Right lobe of liver (tissue), 6 donors: Measurements from ENCODE around the gene SIN3A. TPM values are rescaled to one million over a fixed set of nuclear protein-coding genes. Genes with fewer than 3 reads are reported as not detected.

Experiments used
- ATAC-seq, 4 donors: fragments of 200-7000 bp; cut with Tn5 transposase; one replicate each; pipeline ENCODE4 v1.9.1; 2020; ENCODE audit warnings: mild to moderate bottlenecking in 4 of 4, moderate library complexity in 4 of 4
- DNase-seq, 3 donors: peaks; one replicate each; pipeline ENCODE4 v3.0.0-alpha.2; 2020
- H3K27ac ChIP-seq, 3 donors: fragments of 200-600 bp; one replicate each; pipeline ENCODE4 v1.8.0; 2022
- H3K27me3 ChIP-seq, 2 donors: fragments of 200-600 bp; one replicate each; pipeline ENCODE4 v1.8.0; 2022
- H3K36me3 ChIP-seq, 4 donors: fragments of 200-600 bp; sonication (generic) in 1 of 4; one replicate each; pipeline versions ENCODE4 v1.5.1 to v1.8.0; 2017 to 2022; ENCODE audit warnings: control low read depth in 1 of 4
- H3K4me1 ChIP-seq, 4 donors: fragments of 200-600 bp; sonication (generic) in 1 of 4; one replicate each; pipeline versions ENCODE4 v1.5.1 to v1.8.0; 2017 to 2022; ENCODE audit warnings: control low read depth in 1 of 4
- H3K4me3 ChIP-seq, 3 donors: fragments of 200-600 bp; one replicate each; pipeline ENCODE4 v1.8.0; 2022
- H3K9me3 ChIP-seq, 4 donors: fragments of 200-600 bp; sonication (generic) in 1 of 4; one replicate each; pipeline versions ENCODE4 v1.5.1 to v1.8.0; 2017 to 2022; ENCODE audit warnings: control low read depth in 1 of 4
- CTCF ChIP-seq, 4 donors: fragments of 200-600 bp in 3 of 4; fragments of 450-650 bp in 1 of 4; IDR thresholded peaks; one replicate each; pipeline versions ENCODE4 v1.5.1 to v1.8.0; 2016 to 2022; ENCODE audit warnings: antibody characterized with exemption in 4 of 4, mild to moderate bottlenecking in 2 of 4
- POLR2A ChIP-seq: fragments of 450-650 bp; IDR thresholded peaks from one replicate; pipeline ENCODE4 v1.6.1; 2017; ENCODE audit warnings: antibody characterized with exemption, mild to moderate bottlenecking
- WGBS: methylation state at CpG from one replicate; pipeline ENCODE4 v1.1.6; 2018; ENCODE audit warnings: low coverage, low lambda C conversion rate; ENCODE audit not compliant: insufficient coverage; ENCODE audit errors: missing lambda C conversion rate; 5-methylcytosine and 5-hydroxymethylcytosine counted together
- intact Hi-C, 2 donors: fragments of 100-400 bp; cut with DNase I; formaldehyde crosslinking; loops; one replicate each; pipeline versions ENCODE4 v1.11.2 to v1.14.1; 2022
- total RNA-seq, 6 experiments: library from RNA; depleted of rRNA in 2 of 6; stranded (reverse); fragments of >200 nt in 2 of 6; fragmentation: NEBNext Ultra II Directional in 3 of 6; extraction: Animal tissue kit (Norgen Biotek cat#: 25700) in 3 of 6; gene quantifications; one replicate each; pipeline versions ENCODE4 v1.1.0 to v1.2.4, GENCODE V29; 2016 to 2023
- donor health status: DM: no; HTN: yes; CAD: no.
- donor health status: DM: no; HTN: no; CAD: no.
- donor health status: DM: no; HTN: no; CAD: no.
- donor health status: DM: no; HTN: yes; CAD: no.
- donor health status: DM: no; HTN: yes; CAD: no.

The SIN3A gene
- total RNA-seq, 6 experiments from 2014 or later: 10.0 to 21.6 (median 20.5) TPM

- Histone ChIP-seq H3K36me3 (peaks cover 0 to 28% (median 13%) of the 10 kb centered on the region in 4 donors), H3K27me3 (no peaks in the 10 kb centered on the region), H3K27ac (no peak overlapping the region), H3K9me3 (no peaks in the 10 kb centered on the region), H3K4me3 (no peak overlapping the region), H3K4me1 (no peaks in the 10 kb centered on the region)
- 83% methylated on average over 2 of the region's 3 CpGs for WGBS
- DNase-seq: no peak
- no peak for TF ChIP-seq CTCF (IDR thresholded peaks at IDR 0.05)
- TF ChIP-seq POLR2A: no peak
- intact Hi-C loops: no loop called here
- no peak for ATAC-seq
These were observed 23.3 kb downstream of the SIN3A start for GRCh38 chr15:75428152-75428551.

GRCh38 chr15:75425966-75426500 lies 25.5 kb downstream of the SIN3A start:
- Histone ChIP-seq H3K4me3 (no peak overlapping the region), H3K4me1 (no peaks in the 10 kb centered on the region), H3K36me3 (peaks cover 0 to 44% (median 21%) of the 10 kb centered on the region in 4 donors), H3K9me3 (no peaks in the 10 kb centered on the region), H3K27ac (no peak overlapping the region), H3K27me3 (no peaks in the 10 kb centered on the region)
- TF ChIP-seq CTCF (IDR thresholded peaks at IDR 0.05) (no peak), POLR2A (no peak)
- intact Hi-C loops: no loop called here
- 53% methylated on average over 3 of the region's 3 CpGs for WGBS
- DNase-seq (no peak), ATAC-seq (no peak)

DNA sequence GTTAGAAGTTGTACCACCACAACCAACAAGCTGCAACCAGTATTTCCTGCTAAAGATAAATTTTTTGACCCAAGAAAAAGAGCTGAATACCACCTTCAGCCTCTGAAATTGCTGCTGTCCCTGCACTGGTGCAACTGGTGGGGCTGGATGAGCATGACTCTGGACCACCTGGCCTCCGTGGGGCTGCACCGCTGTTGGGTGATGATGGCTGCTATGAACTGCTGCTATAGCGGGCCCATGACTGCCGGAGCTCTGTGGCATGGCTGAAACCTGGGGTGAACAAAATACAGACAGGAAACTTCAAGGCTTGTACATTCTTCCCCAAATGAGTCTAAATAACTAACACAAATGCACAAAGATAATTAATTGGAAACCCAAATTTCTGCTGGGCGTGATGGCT lies 28.9 kb downstream of the SIN3A start:
- WGBS: 98% methylated on average over 4 of the region's 5 CpGs
- TF ChIP-seq CTCF (IDR thresholded peaks at IDR 0.05): no peak
- TF ChIP-seq POLR2A: no peak
- Histone ChIP-seq H3K27ac (no peak overlapping the region), H3K4me3 (no peak overlapping the region), H3K27me3 (no peaks in the 10 kb centered on the region), H3K4me1 (no peaks in the 10 kb centered on the region), H3K36me3 (peaks cover 0 to 28% (median 10%) of the 10 kb centered on the region in 4 donors), H3K9me3 (no peaks in the 10 kb centered on the region)
- DNase-seq (no peak), ATAC-seq (no peak)
- intact Hi-C loops: no loop called here

GRCh38 chr15:75420698-75421097 lies 30.8 kb downstream of the SIN3A start:
- no peaks in the 10 kb centered on the region for H3K4me1 ChIP-seq
- TF ChIP-seq POLR2A: no peak
- TF ChIP-seq CTCF (IDR thresholded peaks at IDR 0.05): no peak
- no peaks in the 10 kb centered on the region for H3K9me3 ChIP-seq
- H3K27me3 ChIP-seq: no peaks in the 10 kb centered on the region
- no peak overlapping the region for H3K4me3 ChIP-seq
- peak in 1 of 4 donors; percentile 74 for ATAC-seq
- intact Hi-C loops: no loop called here
- H3K36me3 ChIP-seq: peaks cover 0 to 28% (median 10%) of the 10 kb centered on the region in 4 donors
- no peak for DNase-seq
- H3K27ac ChIP-seq: peak overlapping the region in 1 of 3 donors; percentile 1

DNA sequence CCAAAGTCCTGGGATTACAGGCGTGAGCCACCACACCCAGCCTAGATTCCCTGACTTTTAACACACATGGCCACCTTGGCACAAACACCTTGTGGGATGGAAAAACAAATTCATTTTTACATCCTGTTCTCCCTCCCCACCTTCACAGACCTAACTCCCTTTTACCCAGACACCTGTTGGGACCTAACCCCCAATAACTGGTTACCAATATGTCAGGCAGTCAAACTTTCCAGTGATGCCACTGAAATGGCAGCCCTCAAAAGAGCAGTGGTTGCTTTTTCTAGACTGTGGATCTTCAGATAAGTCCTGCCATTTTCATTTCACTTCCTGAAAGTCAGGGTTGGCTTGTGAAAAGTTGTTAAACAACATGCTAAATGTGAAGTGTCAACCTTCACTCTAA lies 34.9 kb downstream of the SIN3A start:
- intact Hi-C loops: no loop called here
- Histone ChIP-seq H3K4me3 (no peak overlapping the region), H3K4me1 (no peaks in the 10 kb centered on the region), H3K9me3 (no peaks in the 10 kb centered on the region), H3K36me3 (peaks cover 0 to 26% (median 12%) of the 10 kb centered on the region in 4 donors), H3K27ac (no peak overlapping the region), H3K27me3 (no peaks in the 10 kb centered on the region)
- TF ChIP-seq CTCF (IDR thresholded peaks at IDR 0.05) (no peak), POLR2A (no peak)
- DNase-seq: no peak
- no peak for ATAC-seq
- WGBS: no CpG with 5 or more reads among the region's 1 CpG
